Embryonic facial prominence (tissue), 1 donor: ENCODE data around the gene LILRB4.
"Not testable (repeated sequence)": the region's sequence is repeated elsewhere in the genome, so short reads cannot be mapped to it uniquely, and the experiment has no call there.

ENCODE experiments used
- DNase-seq: peaks from one replicate; pipeline ENCODE4 v3.0.0-alpha.2; 2016; ENCODE audit errors: extremely low spot score

Gene LILRB4

GRCh38 chr19:54694648-54695047 lies 31.9 kb downstream of the LILRB4 start:
- no peak for DNase-seq

GRCh38 chr19:54696117-54696548 lies 33.3 kb downstream of the LILRB4 start:
- no peak for DNase-seq

- DNase-seq: no peak
These were observed 34.0 kb downstream of the LILRB4 start for GRCh38 chr19:54696766-54697165.

GRCh38 chr19:54697716-54698115 lies 34.9 kb downstream of the LILRB4 start:
- DNase-seq: not testable (repeated sequence)

GRCh38 chr19:54704928-54705327 lies 42.1 kb downstream of the LILRB4 start:
- no peak for DNase-seq

GRCh38 chr19:54707962-54708361 lies 45.2 kb downstream of the LILRB4 start:
- no peak for DNase-seq

GRCh38 chr19:54708781-54709180 lies 46.0 kb downstream of the LILRB4 start:
- no peak for DNase-seq

GRCh38 chr19:54709212-54709948 lies 46.6 kb downstream of the LILRB4 start:
- no peak for DNase-seq

GRCh38 chr19:54709956-54710355 lies 47.2 kb downstream of the LILRB4 start:
- not testable (repeated sequence) for DNase-seq
